HEK293 (cell line): ENCODE data around the gene N4BP2L1.

Source experiments
- ATF2 ChIP-seq: fragments of 450-650 bp; formaldehyde crosslinking; IDR thresholded peaks from 2 replicates; pipeline ENCODE4 v1.5.1; 2016; ENCODE audit warnings: missing biosample characterization, missing genetic modification characterization, low read depth
- GLI4 ChIP-seq: fragments of 450-650 bp; formaldehyde crosslinking; IDR thresholded peaks from 2 replicates; pipeline ENCODE4 v1.5.1; 2016; ENCODE audit warnings: missing biosample characterization, missing genetic modification characterization
- KLF16 ChIP-seq: fragments of 450-650 bp; formaldehyde crosslinking; IDR thresholded peaks from 2 replicates; pipeline ENCODE4 v1.5.1; 2017; ENCODE audit warnings: missing biosample characterization, missing genetic modification characterization
- ZNF138 ChIP-seq: fragments of 450-650 bp; formaldehyde crosslinking; IDR thresholded peaks from 2 replicates; pipeline ENCODE4 v1.5.1; 2016; ENCODE audit warnings: missing biosample characterization, missing genetic modification characterization, borderline replicate concordance
- ZNF184 ChIP-seq: fragments of 450-650 bp; IDR thresholded peaks from 2 replicates; pipeline ENCODE4 v1.5.1; 2018; ENCODE audit warnings: missing biosample characterization, mild to moderate bottlenecking, missing genetic modification characterization
- ZNF24 ChIP-seq: fragments of 450-650 bp; formaldehyde crosslinking; IDR thresholded peaks from 2 replicates; pipeline ENCODE4 v1.5.1; 2016; ENCODE audit warnings: missing biosample characterization, missing genetic modification characterization
- ZNF274 ChIP-seq, 2 experiments: fragments of 200-500 bp in 1 of 2; fragments of 450-650 bp in 1 of 2; sonication (Bioruptor generic) in 1 of 2; formaldehyde crosslinking in 1 of 2; IDR thresholded peaks; 2 replicates each; pipeline versions ENCODE4 v1.5.1 to v1.6.1; 2014 to 2016; ENCODE audit warnings: borderline replicate concordance in 1 of 2, inconsistent platforms in 1 of 2, low read length in 1 of 2, missing biosample characterization in 1 of 2, missing genetic modification characterization in 1 of 2
- ZNF623 ChIP-seq: fragments of 450-650 bp; formaldehyde crosslinking; IDR thresholded peaks from 2 replicates; pipeline ENCODE4 v1.5.1; 2016; ENCODE audit warnings: missing biosample characterization, missing genetic modification characterization
- TF ChIP-seq, protein P1 (sequence below): fragments of 450-650 bp; formaldehyde crosslinking; IDR thresholded peaks from 2 replicates; pipeline ENCODE4 v1.5.1; 2016; ENCODE audit warnings: missing biosample characterization, missing genetic modification characterization
- TF ChIP-seq, protein P2 (sequence below): fragments of 450-650 bp; formaldehyde crosslinking; IDR thresholded peaks from 2 replicates; pipeline ENCODE4 v1.5.1; 2016; ENCODE audit warnings: missing biosample characterization, missing genetic modification characterization
- TF ChIP-seq, protein P3 (sequence below): fragments of 450-650 bp; formaldehyde crosslinking; IDR thresholded peaks from 2 replicates; pipeline ENCODE4 v1.5.1; 2017; ENCODE audit warnings: missing biosample characterization, mild to moderate bottlenecking, missing genetic modification characterization, moderate library complexity
- TF ChIP-seq, protein P4 (sequence below): fragments of 450-650 bp; formaldehyde crosslinking; IDR thresholded peaks from 2 replicates; pipeline ENCODE4 v1.5.1; 2016; ENCODE audit warnings: missing biosample characterization, missing genetic modification characterization
- TF ChIP-seq, protein P5 (sequence below): fragments of 450-650 bp; formaldehyde crosslinking; optimal IDR thresholded peaks from 2 replicates; pipeline ENCODE3; 2016; ENCODE audit warnings: missing biosample characterization, mild to moderate bottlenecking, missing genetic modification characterization

- TF ChIP-seq ZNF274 (IDR thresholded peaks at IDR 0.05; ENCODE audit: low read length) (no peak), ZNF274 (tag by site-specific recombination; IDR thresholded peaks at IDR 0.05; ENCODE audit: borderline replicate concordance) (no peak), ZNF24 (tag by site-specific recombination) (no peak), ATF2 (tag by site-specific recombination) (no peak), GLI4 (tag by site-specific recombination) (no peak), ZNF138 (tag by site-specific recombination) (no peak), KLF16 (tag by site-specific recombination) (no peak; the same call in 1 of the 2 replicates), ZNF184 (no peak), ZNF623 (tag by site-specific recombination) (no peak)
- TF ChIP-seq, protein P1, sequence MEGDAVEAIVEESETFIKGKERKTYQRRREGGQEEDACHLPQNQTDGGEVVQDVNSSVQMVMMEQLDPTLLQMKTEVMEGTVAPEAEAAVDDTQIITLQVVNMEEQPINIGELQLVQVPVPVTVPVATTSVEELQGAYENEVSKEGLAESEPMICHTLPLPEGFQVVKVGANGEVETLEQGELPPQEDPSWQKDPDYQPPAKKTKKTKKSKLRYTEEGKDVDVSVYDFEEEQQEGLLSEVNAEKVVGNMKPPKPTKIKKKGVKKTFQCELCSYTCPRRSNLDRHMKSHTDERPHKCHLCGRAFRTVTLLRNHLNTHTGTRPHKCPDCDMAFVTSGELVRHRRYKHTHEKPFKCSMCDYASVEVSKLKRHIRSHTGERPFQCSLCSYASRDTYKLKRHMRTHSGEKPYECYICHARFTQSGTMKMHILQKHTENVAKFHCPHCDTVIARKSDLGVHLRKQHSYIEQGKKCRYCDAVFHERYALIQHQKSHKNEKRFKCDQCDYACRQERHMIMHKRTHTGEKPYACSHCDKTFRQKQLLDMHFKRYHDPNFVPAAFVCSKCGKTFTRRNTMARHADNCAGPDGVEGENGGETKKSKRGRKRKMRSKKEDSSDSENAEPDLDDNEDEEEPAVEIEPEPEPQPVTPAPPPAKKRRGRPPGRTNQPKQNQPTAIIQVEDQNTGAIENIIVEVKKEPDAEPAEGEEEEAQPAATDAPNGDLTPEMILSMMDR (tag by site-specific recombination): no peak
- TF ChIP-seq, protein P2, sequence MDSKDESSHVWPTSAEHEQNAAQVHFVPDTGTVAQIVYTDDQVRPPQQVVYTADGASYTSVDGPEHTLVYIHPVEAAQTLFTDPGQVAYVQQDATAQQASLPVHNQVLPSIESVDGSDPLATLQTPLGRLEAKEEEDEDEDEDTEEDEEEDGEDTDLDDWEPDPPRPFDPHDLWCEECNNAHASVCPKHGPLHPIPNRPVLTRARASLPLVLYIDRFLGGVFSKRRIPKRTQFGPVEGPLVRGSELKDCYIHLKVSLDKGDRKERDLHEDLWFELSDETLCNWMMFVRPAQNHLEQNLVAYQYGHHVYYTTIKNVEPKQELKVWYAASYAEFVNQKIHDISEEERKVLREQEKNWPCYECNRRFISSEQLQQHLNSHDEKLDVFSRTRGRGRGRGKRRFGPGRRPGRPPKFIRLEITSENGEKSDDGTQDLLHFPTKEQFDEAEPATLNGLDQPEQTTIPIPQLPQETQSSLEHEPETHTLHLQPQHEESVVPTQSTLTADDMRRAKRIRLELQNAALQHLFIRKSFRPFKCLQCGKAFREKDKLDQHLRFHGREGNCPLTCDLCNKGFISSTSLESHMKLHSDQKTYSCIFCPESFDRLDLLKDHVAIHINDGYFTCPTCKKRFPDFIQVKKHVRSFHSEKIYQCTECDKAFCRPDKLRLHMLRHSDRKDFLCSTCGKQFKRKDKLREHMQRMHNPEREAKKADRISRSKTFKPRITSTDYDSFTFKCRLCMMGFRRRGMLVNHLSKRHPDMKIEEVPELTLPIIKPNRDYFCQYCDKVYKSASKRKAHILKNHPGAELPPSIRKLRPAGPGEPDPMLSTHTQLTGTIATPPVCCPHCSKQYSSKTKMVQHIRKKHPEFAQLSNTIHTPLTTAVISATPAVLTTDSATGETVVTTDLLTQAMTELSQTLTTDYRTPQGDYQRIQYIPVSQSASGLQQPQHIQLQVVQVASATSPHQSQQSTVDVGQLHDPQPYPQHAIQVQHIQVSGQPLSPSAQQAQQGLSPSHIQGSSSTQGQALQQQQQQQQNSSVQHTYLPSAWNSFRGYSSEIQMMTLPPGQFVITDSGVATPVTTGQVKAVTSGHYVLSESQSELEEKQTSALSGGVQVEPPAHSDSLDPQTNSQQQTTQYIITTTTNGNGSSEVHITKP (tag by site-specific recombination): peak; percentile 74; the same call in 1 of the 2 replicates
- TF ChIP-seq, protein P3, sequence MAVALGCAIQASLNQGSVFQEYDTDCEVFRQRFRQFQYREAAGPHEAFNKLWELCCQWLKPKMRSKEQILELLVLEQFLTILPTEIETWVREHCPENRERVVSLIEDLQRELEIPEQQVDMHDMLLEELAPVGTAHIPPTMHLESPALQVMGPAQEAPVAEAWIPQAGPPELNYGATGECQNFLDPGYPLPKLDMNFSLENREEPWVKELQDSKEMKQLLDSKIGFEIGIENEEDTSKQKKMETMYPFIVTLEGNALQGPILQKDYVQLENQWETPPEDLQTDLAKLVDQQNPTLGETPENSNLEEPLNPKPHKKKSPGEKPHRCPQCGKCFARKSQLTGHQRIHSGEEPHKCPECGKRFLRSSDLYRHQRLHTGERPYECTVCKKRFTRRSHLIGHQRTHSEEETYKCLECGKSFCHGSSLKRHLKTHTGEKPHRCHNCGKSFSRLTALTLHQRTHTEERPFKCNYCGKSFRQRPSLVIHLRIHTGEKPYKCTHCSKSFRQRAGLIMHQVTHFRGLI (tag by site-specific recombination): no peak
- TF ChIP-seq, protein P4, sequence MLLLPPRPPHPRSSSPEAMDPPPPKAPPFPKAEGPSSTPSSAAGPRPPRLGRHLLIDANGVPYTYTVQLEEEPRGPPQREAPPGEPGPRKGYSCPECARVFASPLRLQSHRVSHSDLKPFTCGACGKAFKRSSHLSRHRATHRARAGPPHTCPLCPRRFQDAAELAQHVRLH: no peak
- TF ChIP-seq, protein P5, sequence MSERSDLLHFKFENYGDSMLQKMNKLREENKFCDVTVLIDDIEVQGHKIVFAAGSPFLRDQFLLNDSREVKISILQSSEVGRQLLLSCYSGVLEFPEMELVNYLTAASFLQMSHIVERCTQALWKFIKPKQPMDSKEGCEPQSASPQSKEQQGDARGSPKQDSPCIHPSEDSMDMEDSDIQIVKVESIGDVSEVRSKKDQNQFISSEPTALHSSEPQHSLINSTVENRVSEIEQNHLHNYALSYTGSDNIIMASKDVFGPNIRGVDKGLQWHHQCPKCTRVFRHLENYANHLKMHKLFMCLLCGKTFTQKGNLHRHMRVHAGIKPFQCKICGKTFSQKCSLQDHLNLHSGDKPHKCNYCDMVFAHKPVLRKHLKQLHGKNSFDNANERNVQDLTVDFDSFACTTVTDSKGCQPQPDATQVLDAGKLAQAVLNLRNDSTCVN (tag by site-specific recombination): peak; percentile 37
Measured at GRCh38 chr13:32427852-32428580, at the start of gene N4BP2L1.
